Endothelial cell of umbilical vein (primary cell): ENCODE data around the gene SLC38A6. TPM values are rescaled to one million over a fixed set of nuclear protein-coding genes. Genes with fewer than 3 reads are reported as not detected.

Experiments used
- BruUV-seq: library from RNA; stranded (reverse); fragments of 400-500 nt; replicated peaks from 2 replicates; lab custom pipeline; 2021; lab: Mats Ljungman, UMichigan
- CTCF ChIA-PET: fragments of 300-600, 350-600 bp; sonication (Branson Sonifier 250); formaldehyde crosslinking; loops from one replicate; lab custom pipeline; 2021; ENCODE audit warnings: antibody characterized with exemption, inconsistent platforms; lab: Charles Lee
- POLR2A ChIA-PET: fragments of 300-600, 350-600 bp; sonication (Branson Sonifier 250); formaldehyde crosslinking; loops from one replicate; lab custom pipeline; 2021; ENCODE audit warnings: antibody characterized with exemption, inconsistent platforms; lab: Charles Lee
- DNase-seq: peaks from one replicate; pipeline ENCODE4 v3.0.0-alpha.2; 2011; ENCODE audit warnings: low read depth, low spot score
- FAIRE-seq: peaks from 2 replicates; lab custom pipeline; 2011; peaks lifted over from hg19 to GRCh38; lab: Jason Lieb, UNC
- H2AFZ ChIP-seq: 2 replicates; pipeline ENCODE4 v1.6.0; 2012; ENCODE audit warnings: low read depth, low read length, control low read depth, inconsistent platforms
- H3K27ac ChIP-seq: 2 replicates; pipeline ENCODE4 v1.5.1; 2011; ENCODE audit warnings: low read depth, mild to moderate bottlenecking, control low read depth, low read length, moderate library complexity; ENCODE audit not compliant: insufficient read depth
- H3K27me3 ChIP-seq, 2 experiments: 2 replicates each; pipeline versions ENCODE4 v1.6.0 to v1.6.1; 2011; ENCODE audit warnings: low read length in 2 of 2, mixed read lengths in 1 of 2; ENCODE audit not compliant: control insufficient read depth in 2 of 2, insufficient read depth in 2 of 2
- H3K36me3 ChIP-seq, 2 experiments: 2 replicates in 1 of 2; 3 replicates in 1 of 2; pipeline ENCODE4 v1.5.1; 2011; ENCODE audit warnings: low read length in 2 of 2, mild to moderate bottlenecking in 1 of 2, moderate library complexity in 1 of 2; ENCODE audit not compliant: control insufficient read depth in 2 of 2, insufficient read depth in 2 of 2; ENCODE audit errors: extremely low read depth in 1 of 2
- H3K4me1 ChIP-seq: 3 replicates; pipeline ENCODE4 v1.5.1; 2011; ENCODE audit warnings: mild to moderate bottlenecking, low read length; ENCODE audit not compliant: control insufficient read depth, insufficient read depth; ENCODE audit errors: extremely low read depth
- H3K4me2 ChIP-seq: 2 replicates; pipeline ENCODE4 v1.6.1; 2011; ENCODE audit warnings: low read length, control low read depth, mixed read lengths; ENCODE audit not compliant: insufficient read depth
- H3K4me3 ChIP-seq, 3 experiments: fragments of 200-600 bp in 1 of 3; sonication (generic), shearing (Covaris generic) in 1 of 3; replicated peaks in 1 of 3; 2 replicates each; pipeline ENCODE4 v1.5.1; 2011 to 2016; ENCODE audit warnings: control low read depth in 3 of 3, low read length in 3 of 3, mild to moderate bottlenecking in 2 of 3, inconsistent platforms in 1 of 3, low read depth in 1 of 3, moderate library complexity in 1 of 3; ENCODE audit not compliant: insufficient read depth in 1 of 3
- H3K79me2 ChIP-seq: 2 replicates; pipeline ENCODE4 v1.6.0; 2012; ENCODE audit warnings: low read length, inconsistent platforms; ENCODE audit not compliant: control insufficient read depth, insufficient read depth
- H3K9ac ChIP-seq: replicated peaks from 2 replicates; pipeline ENCODE3; 2011; ENCODE audit warnings: low read length, control low read depth; ENCODE audit not compliant: insufficient read depth; ENCODE audit errors: extremely low read depth
- H3K9me1 ChIP-seq: replicated peaks from 3 replicates; pipeline ENCODE4 v1.6.0; 2011; ENCODE audit warnings: mild to moderate bottlenecking, low read length; ENCODE audit not compliant: control insufficient read depth, insufficient read depth; ENCODE audit errors: extremely low read depth
- H3K9me3 ChIP-seq: replicated peaks from 2 replicates; pipeline ENCODE4 v1.5.1; 2012; ENCODE audit warnings: low read length, inconsistent platforms; ENCODE audit not compliant: control insufficient read depth, insufficient read depth
- H4K20me1 ChIP-seq: replicated peaks from 2 replicates; pipeline ENCODE3; 2011; ENCODE audit warnings: mild to moderate bottlenecking, low read length; ENCODE audit not compliant: control insufficient read depth, insufficient read depth; ENCODE audit errors: extremely low read depth
- EZH2 ChIP-seq: IDR thresholded peaks from 2 replicates; pipeline ENCODE4 v1.6.1; 2012; ENCODE audit warnings: borderline replicate concordance, low read depth, mild to moderate bottlenecking, moderate library complexity, low read length, inconsistent platforms; ENCODE audit not compliant: severe bottlenecking
- FOS ChIP-seq: IDR thresholded peaks from 2 replicates; pipeline ENCODE4 v1.6.1; 2011; ENCODE audit warnings: mild to moderate bottlenecking, low read length, moderate library complexity, borderline replicate concordance; ENCODE audit not compliant: insufficient read depth
- GATA2 ChIP-seq: IDR thresholded peaks from 2 replicates; pipeline ENCODE4 v1.7.0; 2011; ENCODE audit warnings: low read depth, mild to moderate bottlenecking, moderate library complexity, mixed read lengths, low read length; ENCODE audit not compliant: insufficient read length, insufficient read depth
- JUN ChIP-seq: IDR thresholded peaks from 2 replicates; pipeline ENCODE4 v1.6.1; 2011; ENCODE audit warnings: borderline replicate concordance, low read depth; ENCODE audit not compliant: insufficient read length, insufficient read depth
- MYC ChIP-seq: IDR thresholded peaks from one replicate; pipeline ENCODE4 v1.6.1; 2011; ENCODE audit warnings: mild to moderate bottlenecking, low read depth, low read length
- POLR2AphosphoS5 ChIP-seq: IDR thresholded peaks from 2 replicates; pipeline ENCODE4 v1.6.1; 2012; ENCODE audit warnings: low read depth, mild to moderate bottlenecking, control low read depth, low read length, moderate library complexity; ENCODE audit not compliant: insufficient read depth
- dilution Hi-C: fragments of 300-500 bp; cut with MboI; formaldehyde crosslinking; loops from one replicate; pipeline ENCODE4 v1.15.0; 2019; ENCODE audit warnings: low sequenced_read_pairs; ENCODE audit not compliant: extremely low pct_ligation_motif_present
- intact Hi-C: fragments of 100-400 bp; cut with micrococcal nuclease; formaldehyde crosslinking; loops from one replicate; pipeline ENCODE4 v1.10.0; 2022
- polyA plus RNA-seq, 4 experiments: library from polyadenylated mRNA; depleted of rRNA in 3 of 4; stranded (reverse) in 3 of 4; unstranded in 1 of 4; fragments of >200 nt; gene quantifications; 2 replicates each; pipeline versions ENCODE4 v1.2.1 to v1.2.3, GENCODE V29; 2011 to 2012; ENCODE audit warnings: missing spikeins in 1 of 4
- total RNA-seq: library from RNA; stranded (reverse); gene quantifications from 2 replicates; pipeline ENCODE4 v1.2.3, GENCODE V29; 2021
- TF ChIP-seq, protein P1 (sequence below), 2 donors: IDR thresholded peaks; 1 replicate in 1 of 2; 2 replicates in 1 of 2; pipeline ENCODE4 v1.5.1; 2011; ENCODE audit warnings: low read length in 2 of 2, mild to moderate bottlenecking in 2 of 2, moderate library complexity in 2 of 2, control low read depth in 1 of 2, inconsistent platforms in 1 of 2, low read depth in 1 of 2; ENCODE audit not compliant: insufficient read depth in 1 of 2; ENCODE audit errors: extremely low read depth in 1 of 2
- TF ChIP-seq, protein P2 (sequence below): IDR thresholded peaks from 2 replicates; pipeline ENCODE4 v1.6.1; 2011; ENCODE audit not compliant: insufficient read depth, insufficient read length

SLC38A6 gene
- total and polyA plus RNA-seq, 2 donors (not counting 3 experiments of a cell fraction or from before 2014, with no cell fraction given), result 17.3 to 24.6 TPM

DNA sequence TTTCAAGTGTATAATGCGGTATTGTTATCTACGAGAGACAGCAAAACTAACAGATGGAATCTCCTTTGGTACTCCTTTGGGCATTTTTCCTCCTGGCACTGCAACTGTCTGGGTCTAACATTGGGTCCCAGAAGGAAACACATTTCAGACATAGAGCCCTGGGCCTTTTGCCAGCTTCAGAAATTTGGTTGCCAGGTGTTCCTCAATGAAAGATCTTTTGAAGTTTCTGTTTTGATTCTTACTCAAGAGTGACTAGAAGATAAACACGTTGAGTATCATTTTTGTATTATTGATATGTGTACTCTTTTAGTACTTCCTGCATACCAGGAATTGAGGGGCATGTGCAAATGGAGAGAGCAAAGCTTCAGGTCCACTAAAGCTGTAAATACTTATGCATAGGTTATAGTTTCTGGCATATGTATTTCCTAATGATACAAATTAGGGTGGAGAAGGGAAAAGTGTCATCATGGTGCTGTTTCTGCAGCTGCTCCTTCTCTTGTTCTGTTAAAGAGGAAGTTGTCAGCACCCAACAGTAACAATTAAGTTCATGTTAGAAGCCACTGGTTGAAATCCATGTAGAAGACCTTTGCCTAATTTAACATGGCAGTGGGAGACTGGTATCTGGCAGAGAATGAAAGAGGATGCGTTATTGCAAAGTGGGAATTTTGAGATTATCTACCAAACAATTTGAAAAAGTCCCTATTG lies 53.5 kb downstream of the SLC38A6 start:
- Histone ChIP-seq H3K27me3 (no peaks in the 10 kb centered on the region), H4K20me1 (no peaks in the 10 kb centered on the region), H3K9me1 (no peaks in the 10 kb centered on the region), H3K4me2 (no peak overlapping the region), H3K27ac (no peak overlapping the region), H2AFZ (no peak overlapping the region), H3K4me1 (peaks cover 3% of the 10 kb centered on the region), H3K9ac (no peak overlapping the region), H3K36me3 (no peaks in the 10 kb centered on the region), H3K79me2 (no peaks in the 10 kb centered on the region), H3K9me3 (no peaks in the 10 kb centered on the region), H3K4me3 (no peak overlapping the region)
- dilution Hi-C loops (loop anchor here (25.0 kb wide), 1 partner anchor 397 kb away; the partner anchor contains the start of gene SIX1), intact Hi-C loops (no loop called here)
- CTCF ChIA-PET, result interaction anchor here (0.9 kb wide), 1 partner anchor 8 kb away, joined by 9 read pairs; no protein-coding TSS in a partner anchor
- no TSS peak for BruUV-seq
- DNase-seq (peak; percentile 43), FAIRE-seq (no peak)
- TF ChIP-seq JUN (no peak), MYC (no peak), GATA2 (no peak), EZH2 (no peak), POLR2AphosphoS5 (no peak), FOS (no peak)
- TF ChIP-seq, protein P1, sequence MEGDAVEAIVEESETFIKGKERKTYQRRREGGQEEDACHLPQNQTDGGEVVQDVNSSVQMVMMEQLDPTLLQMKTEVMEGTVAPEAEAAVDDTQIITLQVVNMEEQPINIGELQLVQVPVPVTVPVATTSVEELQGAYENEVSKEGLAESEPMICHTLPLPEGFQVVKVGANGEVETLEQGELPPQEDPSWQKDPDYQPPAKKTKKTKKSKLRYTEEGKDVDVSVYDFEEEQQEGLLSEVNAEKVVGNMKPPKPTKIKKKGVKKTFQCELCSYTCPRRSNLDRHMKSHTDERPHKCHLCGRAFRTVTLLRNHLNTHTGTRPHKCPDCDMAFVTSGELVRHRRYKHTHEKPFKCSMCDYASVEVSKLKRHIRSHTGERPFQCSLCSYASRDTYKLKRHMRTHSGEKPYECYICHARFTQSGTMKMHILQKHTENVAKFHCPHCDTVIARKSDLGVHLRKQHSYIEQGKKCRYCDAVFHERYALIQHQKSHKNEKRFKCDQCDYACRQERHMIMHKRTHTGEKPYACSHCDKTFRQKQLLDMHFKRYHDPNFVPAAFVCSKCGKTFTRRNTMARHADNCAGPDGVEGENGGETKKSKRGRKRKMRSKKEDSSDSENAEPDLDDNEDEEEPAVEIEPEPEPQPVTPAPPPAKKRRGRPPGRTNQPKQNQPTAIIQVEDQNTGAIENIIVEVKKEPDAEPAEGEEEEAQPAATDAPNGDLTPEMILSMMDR (IDR thresholded peaks at IDR 0.05; ENCODE audit: extremely low read depth in 1 of 2, insufficient read depth in 1 of 2, low read depth in 1 of 2, low read length in 2 of 2), result no peak
- TF ChIP-seq, protein P2, sequence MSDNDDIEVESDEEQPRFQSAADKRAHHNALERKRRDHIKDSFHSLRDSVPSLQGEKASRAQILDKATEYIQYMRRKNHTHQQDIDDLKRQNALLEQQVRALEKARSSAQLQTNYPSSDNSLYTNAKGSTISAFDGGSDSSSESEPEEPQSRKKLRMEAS, result no peak
- POLR2A ChIA-PET, result no interaction called here
